CD4-positive, alpha-beta T cell treated with Interleukin-15 for 4 hours (primary cell): Measurements from ENCODE around the gene FXYD1.
"Not testable (repeated sequence)": the region's sequence is repeated elsewhere in the genome, so short reads cannot be mapped to it uniquely, and the experiment has no call there.

Experiments used
- DNase-seq: peaks from one replicate; pipeline ENCODE4 v3.0.0-alpha.2; 2020; ENCODE audit warnings: low spot score

FXYD1 gene

DNA sequence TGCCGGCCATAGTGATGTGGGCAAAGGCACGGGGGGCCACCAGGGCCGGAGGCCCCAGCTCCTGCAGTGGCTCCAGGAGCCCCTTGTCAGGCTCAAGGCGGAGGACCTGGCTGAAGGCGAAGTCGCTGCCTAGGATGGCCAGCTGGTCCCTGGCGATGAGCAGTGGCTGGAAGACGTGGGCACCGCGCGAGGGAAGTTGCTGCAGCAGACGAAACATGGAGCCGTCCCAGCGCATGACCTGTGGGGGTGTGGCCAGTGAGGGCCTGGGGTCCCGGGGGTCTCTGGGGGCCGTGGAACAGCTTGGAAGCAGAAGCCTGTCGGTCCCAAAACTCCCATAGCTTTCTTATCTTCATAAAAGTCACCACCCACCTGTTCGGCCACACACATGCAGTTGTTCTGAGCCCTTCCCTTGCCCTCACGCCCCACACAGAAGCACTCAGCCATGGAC, 13.3 kb upstream of the FXYD1 start:
- DNase-seq = no peak

DNA sequence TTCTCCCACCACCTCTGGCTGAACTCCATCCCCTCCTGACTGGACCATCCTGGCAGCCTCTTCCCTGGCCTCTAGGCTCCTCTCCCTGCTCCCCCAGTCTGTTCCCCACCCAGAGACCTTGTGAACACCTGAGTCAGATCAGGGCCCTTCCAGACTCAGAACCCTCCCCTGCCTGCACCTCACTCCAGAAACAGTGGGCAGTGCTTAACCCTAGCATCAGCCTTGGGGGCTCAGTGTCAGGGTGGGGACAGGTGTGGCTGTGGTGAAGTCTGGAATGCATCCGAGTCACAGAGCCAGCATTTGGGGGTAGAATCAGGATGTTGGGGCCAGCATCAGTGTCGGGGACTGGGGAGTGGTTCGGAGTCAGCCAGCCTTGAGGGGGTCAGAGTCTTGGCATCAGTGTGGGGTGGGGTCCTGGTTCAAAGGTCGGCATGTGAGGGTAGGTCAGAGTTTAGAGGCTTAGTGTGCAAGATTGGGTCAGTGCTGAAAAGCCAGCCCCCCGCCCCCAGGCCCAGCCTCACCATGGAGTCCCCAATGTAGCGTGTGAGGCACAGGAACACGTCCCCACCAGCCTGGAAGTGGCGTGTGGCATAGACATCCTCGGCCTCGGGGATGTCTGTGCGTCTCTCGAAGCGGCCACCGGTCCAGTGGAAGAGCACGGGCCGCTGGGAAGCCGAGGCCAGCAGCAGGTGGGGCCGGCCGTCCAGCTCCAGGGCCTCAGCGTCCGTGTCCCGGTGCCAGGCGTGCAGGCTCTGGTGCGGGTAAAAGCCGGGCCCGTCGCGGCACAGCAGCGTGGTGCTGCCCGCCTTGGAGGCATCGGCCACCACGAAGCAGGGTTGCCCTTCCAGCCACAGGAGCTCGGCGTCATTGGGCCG, 12.6 kb upstream of the FXYD1 start:
- no peak for DNase-seq

GRCh38 chr19:35126624-35126959, 12.0 kb upstream of the FXYD1 start:
- DNase-seq = no peak

- no peak for DNase-seq
Measured at GRCh38 chr19:35127871-35128270, 10.8 kb upstream of the FXYD1 start.

DNA sequence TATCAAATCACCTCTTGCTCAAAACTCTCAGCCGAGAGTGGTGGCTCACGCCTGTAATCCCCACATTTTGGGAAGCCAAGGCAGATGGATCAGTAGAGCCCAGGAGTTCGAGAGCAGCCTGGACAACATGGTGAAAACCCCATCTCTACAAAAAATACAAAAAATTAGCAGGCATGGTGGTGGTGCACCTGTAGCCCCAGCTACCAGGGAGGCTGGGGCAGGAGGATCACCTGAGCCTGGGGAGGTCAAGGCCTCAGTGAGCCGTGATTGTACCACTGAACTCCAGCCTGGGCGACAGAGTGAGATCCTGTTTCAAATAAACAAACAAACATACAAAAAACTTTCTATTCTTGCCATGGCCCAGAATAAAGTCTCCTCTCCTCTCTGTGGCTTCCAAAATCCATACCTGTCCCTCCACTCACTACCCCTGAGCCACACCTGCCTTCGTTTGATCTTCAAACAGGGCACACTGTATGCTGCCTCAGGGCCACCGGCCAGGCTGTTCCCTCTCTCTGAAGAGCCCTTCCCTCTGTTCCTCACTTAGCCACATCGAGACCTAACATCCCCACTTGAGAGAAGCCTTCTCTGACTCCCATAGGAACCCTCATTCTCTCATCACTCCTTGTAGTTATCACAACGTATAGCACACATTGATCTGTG, 10.1 kb upstream of the FXYD1 start:
- no peak for DNase-seq

GRCh38 chr19:35129724-35130274, 8.8 kb upstream of the FXYD1 start:
- not testable (repeated sequence) for DNase-seq

- DNase-seq = no peak
Measured at GRCh38 chr19:35130761-35131720, 7.6 kb upstream of the FXYD1 start.

DNA sequence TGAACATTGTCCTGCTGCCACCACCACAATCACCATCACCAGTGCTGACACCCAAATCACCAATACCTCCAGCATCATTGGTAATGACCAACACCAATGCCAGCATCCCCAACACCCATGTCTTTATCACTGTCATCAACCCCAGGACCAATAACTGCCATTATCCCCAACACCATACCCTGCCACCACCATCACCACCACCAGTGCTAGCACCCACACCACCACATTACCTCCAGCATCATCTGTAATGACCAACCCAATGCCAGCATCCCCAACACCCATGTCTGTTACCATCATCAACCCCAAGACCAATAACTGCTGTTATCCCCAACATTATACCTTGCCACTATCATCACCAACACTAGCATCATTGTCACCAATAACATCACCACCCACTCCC, 6.4 kb upstream of the FXYD1 start:
- no peak for DNase-seq

DNA sequence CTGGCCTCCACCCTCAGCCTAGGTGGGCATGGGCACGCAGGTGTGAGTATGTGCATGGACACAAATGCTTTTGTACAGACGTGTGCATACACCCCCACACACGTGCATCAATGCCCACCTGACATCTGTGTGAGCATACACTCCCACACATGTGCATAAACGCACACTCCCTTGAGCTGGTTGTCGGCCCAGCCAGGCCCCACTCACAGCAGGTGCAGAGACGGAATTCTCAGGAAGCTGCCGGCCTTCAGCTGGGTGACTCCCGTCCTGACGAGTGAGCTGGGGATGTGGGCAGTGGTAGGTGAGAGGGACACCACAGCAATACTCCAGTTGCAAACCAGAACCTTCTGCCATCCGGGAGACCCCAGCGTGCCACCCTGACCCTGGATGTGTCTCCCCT, 4.8 kb upstream of the FXYD1 start:
- no peak for DNase-seq

- no peak for DNase-seq
Measured at GRCh38 chr19:35134601-35135242, 3.9 kb upstream of the FXYD1 start, which contains the start of gene LGI4. TSS of gene LGI4 (minus strand) at chr19:35135059. CDS start at chr19:35134680, 379 bp downstream.

GRCh38 chr19:35135389-35135909, 3.2 kb upstream of the FXYD1 start:
- peak; percentile 60 for DNase-seq

GRCh38 chr19:35136231-35136630, 2.4 kb upstream of the FXYD1 start:
- DNase-seq = no peak

DNA sequence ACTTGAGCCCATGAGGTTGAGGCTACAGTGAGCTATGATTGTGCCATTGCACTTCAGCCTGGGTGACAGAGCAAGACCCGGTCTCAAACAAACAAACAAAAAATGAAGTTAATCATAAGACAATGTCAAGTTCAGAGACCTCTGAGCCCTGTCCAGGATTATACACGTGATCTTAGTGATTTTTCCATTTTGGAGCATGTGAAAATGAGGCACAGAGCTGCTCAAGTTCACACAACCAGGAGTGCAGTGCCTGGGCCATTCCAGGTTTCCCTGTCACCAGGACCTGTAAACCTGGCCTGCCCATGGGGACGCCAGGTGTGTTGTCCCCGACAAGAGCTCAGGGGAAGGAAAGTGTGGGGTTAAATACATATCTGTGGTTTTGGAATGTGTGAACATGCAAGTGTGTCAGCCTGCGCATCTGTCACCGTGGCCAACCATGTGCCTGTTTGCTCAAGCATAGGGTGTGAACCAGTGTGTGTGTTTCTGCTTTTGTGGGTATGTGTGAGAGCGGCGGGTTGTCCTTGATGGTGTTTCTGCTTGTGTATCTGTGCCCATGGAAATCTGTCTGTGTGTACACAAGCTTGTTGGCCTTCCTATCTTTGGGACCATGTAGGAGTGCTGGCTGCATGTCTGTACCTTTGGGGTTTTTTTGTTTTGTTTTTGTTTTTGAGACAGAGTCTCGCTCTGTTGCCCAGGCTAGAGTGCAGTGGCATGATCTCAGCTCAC, 1.5 kb upstream of the FXYD1 start:
- DNase-seq = no peak

DNA sequence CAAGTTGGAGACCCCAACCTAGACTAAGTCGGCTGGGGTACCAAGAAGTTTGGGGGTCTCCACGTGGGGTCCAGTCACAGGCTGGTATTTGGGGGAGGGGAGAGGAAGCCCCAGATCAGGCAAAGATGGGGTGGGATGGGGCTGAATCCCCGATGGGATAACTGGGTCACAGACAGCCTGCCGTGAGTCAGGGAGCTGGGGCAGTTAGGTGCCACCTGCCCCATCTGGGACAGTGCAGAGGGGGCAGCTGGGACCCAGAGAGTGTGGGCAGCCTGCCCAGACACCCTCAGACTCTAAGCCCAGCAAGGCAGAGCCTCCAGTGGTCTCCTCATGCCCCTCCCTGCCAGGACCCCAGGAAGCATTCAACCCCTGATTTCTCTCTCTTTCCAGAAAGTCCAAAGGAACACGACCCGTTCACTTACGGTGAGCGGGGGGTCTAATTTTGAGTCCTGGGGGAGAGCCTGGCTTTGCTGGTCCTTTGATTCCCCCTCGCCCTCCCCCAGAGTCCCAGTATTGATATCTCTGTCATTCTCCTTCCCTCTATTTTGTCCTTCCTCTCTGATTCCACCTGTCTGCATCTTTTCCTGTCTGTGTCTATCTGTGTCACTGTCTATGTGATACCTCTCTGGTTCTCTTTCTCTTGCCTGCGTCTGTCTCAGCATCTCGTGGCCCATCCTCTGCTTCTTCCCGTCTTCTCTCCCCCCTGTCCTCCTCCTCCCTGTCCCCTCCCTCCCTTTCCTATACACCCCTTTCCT, 1.8 kb downstream of the FXYD1 start:
- DNase-seq = no peak

DNA sequence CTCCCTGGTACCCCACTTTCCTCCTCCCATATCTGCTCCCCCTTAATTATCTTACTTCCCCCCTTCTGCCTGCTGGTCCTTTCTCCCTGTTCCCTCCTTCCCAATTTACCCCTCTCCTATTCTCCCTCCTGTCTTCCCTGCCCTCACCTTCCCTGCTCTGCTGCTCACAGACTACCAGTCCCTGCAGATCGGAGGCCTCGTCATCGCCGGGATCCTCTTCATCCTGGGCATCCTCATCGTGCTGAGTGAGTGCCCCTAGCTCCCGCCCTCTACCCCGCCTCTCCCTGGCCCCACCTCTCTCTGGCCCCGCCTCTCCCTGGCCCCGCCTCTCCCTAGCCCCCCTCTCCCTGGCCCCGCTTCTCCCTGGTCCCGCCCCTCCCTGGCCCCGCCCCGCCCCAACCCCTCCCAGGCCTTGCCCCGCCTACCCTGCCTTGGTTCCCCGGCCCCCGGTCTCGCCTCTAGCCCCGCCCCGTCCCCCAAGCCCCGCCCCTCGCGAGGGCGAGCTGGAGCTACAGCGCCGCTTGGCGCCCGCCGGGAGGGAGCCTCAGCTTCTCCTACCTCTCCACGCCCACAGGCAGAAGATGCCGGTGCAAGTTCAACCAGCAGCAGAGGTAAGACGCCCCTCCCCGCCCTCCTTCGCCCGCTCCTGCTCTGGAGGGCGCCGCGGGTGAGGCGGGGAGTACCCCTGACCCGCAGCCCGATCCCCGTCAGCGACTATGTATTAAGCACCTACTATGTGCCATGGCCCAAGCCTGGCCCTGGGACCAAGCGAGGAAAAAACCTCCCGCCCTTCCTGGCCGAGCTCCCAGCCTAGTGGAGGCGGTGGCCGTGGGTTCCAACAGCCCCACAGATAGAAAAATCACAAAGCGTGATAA, 2.6 kb downstream of the FXYD1 start:
- peak; percentile 96 for DNase-seq

DNA sequence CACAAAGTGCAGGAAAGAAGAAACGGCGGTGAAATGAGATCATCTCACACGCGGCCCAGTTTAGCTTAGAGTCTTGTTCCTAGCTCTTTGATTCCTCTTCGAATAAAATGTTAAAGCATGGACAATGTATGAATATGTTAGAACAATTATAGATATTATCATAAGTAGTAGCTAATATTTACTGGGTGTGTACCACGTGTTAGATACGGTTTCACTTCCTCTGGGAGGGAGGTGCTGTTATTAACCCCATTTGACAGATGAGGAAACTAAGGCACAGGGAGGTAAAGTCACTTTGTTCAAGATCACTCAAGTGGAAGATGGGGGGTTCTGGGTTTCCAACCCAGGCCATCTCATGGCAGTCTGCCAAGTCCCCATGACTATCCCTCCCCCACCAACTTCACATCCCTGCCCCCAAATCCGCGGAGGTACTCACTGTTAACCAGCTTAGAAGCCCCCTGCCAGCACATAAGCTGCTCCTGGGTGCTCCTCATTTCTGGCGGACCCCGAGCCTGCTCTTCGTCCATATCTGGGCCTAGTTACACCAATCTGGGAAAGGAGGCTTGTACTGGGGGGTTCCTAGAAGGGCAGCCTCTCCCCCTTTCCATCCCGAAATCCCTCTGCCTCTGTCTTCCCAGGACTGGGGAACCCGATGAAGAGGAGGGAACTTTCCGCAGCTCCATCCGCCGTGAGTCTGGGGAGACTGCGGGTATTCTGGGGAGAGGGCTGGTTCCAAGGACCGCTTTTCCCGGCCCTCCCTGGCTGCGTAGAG, 3.4 kb downstream of the FXYD1 start:
- DNase-seq = peak; percentile 28

- peak; percentile 83 for DNase-seq
Measured at GRCh38 chr19:35142606-35143230, 4.1 kb downstream of the FXYD1 start.
